Tibial nerve (tissue), 4 donors: ENCODE results near the gene VSTM2L.

Experiments
- EP300 ChIP-seq, 2 donors: sonication (generic); formaldehyde crosslinking; IDR thresholded peaks; one replicate each; pipeline ENCODE4 v1.6.1; 2017; ENCODE audit warnings: antibody characterized with exemption in 2 of 2, mild to moderate bottlenecking in 1 of 2
- POLR2A ChIP-seq, 2 donors: fragments of 450-650 bp; IDR thresholded peaks; one replicate each; pipeline ENCODE4 v1.6.1; 2017; ENCODE audit warnings: antibody characterized with exemption in 2 of 2, mild to moderate bottlenecking in 2 of 2, moderate library complexity in 2 of 2
- TF ChIP-seq, protein P1 (sequence below), 5 experiments: fragments of 200-600 bp in 3 of 5; fragments of 450-650 bp in 2 of 5; sonication (generic) in 3 of 5; IDR thresholded peaks; one replicate each; pipeline ENCODE4 v1.5.1; 2016 to 2019; ENCODE audit warnings: antibody characterized with exemption in 5 of 5, mild to moderate bottlenecking in 3 of 5, moderate library complexity in 2 of 5

GRCh38 chr20:37933786-37934633, 31.1 kb downstream of the VSTM2L start:
- TF ChIP-seq, protein P1, sequence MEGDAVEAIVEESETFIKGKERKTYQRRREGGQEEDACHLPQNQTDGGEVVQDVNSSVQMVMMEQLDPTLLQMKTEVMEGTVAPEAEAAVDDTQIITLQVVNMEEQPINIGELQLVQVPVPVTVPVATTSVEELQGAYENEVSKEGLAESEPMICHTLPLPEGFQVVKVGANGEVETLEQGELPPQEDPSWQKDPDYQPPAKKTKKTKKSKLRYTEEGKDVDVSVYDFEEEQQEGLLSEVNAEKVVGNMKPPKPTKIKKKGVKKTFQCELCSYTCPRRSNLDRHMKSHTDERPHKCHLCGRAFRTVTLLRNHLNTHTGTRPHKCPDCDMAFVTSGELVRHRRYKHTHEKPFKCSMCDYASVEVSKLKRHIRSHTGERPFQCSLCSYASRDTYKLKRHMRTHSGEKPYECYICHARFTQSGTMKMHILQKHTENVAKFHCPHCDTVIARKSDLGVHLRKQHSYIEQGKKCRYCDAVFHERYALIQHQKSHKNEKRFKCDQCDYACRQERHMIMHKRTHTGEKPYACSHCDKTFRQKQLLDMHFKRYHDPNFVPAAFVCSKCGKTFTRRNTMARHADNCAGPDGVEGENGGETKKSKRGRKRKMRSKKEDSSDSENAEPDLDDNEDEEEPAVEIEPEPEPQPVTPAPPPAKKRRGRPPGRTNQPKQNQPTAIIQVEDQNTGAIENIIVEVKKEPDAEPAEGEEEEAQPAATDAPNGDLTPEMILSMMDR (IDR thresholded peaks at IDR 0.05): no peak
- no peak for TF ChIP-seq POLR2A (IDR thresholded peaks at IDR 0.05)
- TF ChIP-seq EP300 (IDR thresholded peaks at IDR 0.05): no peak
